Activated CD8-positive, alpha-beta memory T cell treated with anti-CD3 and anti-CD28 coated beads for 48 hours (primary cell): ENCODE measurements around the gene FBXW9.
"Not testable (repeated sequence)": the region's sequence is repeated elsewhere in the genome, so short reads cannot be mapped to it uniquely, and the experiment has no call there.

ENCODE experiments used
- DNase-seq, 3 experiments: peaks; one replicate each; pipeline ENCODE4 v3.0.0-alpha.2; 2020; ENCODE audit warnings: low read depth in 2 of 3, low spot score in 2 of 3

FBXW9 gene

DNA sequence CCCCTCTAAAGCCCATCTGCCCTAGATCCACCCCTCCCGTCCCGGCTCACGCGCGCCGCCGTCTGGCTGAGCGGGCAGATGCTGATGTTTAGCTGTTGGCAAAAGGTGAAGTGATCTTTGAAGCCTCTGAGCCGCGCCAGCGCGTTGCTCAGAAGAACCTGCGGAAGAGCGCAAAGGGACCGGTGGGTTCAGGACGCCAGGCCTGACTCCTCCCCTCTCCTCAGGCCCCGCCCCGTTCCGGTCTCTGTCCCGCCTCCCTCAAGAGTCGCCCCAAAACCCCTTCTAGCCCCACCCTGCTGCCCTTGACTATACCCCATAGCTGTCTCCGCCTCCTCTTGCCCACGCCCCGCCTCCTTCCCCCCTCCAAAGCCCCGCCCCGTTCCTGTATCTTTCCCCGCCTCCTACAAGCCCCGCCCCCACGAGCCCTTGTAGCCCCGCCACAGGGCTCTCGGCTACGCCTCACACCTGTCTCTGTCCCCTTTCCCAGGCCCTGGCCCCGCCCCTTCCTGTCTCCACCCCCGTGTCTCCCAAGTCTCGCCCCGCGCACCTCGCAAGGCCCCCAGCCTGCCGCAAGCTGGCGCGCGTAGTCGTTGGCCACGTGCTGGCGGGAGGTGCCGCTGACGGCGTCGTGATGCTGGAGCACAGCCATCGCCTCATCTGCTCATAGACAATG is 39.4 kb downstream of the FBXW9 start:
- no peak for DNase-seq

GRCh38 chr19:12655546-12655945 is 40.9 kb downstream of the FBXW9 start:
- DNase-seq = no peak

DNA sequence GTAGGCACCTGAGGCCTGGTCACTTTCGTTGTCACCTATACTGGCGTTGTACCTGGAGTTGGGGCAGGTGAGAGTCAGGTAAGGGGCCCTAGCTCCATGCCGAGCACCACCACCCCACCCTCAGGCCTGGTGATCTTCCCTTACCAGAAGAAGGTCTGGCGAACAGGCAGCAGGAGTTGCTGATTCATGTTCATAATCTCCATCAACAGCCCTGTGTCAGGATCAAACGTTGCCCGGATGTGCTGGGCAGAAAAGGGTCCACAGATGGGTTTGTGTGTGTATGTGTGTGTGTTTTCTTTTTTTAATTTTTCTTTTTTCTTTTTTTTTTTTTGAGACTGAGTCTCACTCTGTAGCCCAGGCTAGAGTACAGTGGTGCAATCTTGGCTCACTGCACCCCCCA is 44.2 kb downstream of the FBXW9 start:
- no peak for DNase-seq

GRCh38 chr19:12649941-12650340 is 46.5 kb downstream of the FBXW9 start:
- no peak for DNase-seq

DNA sequence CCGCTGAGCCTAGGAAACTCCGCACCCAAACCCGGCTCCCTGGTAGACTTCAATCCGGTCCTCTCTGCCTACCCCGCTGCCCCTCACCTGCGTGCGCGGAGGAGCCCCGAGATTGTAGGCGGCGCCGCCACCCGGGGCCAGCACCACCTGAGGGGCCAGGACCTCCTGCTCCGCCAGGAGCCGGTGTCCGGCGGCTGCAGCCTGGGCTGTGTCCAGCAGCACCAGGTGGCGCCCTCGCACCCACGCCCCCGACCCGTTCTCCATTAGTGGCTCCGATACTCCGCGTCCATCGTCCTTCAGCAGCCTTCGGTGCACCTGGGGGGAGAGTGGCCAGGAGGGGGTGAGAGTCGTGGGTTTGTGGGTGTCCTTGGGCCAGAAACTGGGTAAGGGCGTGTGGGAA is 48.3 kb downstream of the FBXW9 start:
- no peak for DNase-seq

DNA sequence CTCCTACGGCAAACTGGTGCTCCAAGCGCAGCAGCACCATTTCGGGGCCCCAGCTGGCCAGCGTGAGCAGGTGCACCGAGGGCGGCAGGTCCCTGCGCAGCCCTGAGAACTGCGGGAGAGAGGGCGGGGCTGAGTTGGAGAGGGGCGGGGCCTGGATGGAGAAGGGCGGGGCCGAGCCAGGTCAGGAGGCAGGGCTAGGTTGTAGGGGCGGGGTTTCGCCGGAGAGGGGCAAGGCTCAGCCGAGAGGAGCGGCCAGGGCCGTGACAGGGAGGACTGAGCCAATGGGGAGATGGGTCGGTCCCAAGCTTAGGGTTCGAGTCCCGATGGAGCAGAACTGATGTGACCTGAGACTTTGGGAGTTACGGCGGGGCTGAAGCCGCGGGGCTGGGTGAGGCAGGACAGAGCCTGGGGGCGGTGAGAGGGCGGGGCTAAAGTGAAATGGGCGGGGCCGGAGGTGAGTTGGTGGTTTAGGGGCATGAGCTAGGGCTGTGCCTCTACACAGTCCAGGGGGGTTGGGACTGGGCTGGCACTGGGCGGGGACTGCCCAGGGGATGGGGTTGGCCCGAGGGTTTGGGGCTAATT is 48.9 kb downstream of the FBXW9 start:
- no peak for DNase-seq

DNA sequence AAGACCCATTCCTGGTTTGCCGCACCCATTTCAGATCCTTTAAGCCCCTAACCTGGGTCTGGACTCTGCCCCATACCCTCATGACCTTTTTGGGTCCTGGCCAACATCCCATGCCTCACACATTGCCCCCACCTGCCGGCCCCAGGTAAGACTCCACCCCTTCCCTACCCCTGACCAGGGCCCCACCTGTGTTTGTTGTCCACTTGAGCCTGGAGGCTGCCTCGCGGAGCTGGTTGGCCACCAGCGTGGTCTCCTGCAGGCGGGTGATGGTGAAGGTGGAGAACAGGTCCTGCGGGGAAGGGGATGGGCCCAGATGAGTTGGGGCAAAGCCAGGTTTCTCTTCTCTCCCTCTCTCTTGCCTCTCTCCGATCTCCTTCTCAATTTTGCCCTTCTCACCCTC is 49.4 kb downstream of the FBXW9 start:
- DNase-seq = no peak

GRCh38 chr19:12646551-12646950 is 49.9 kb downstream of the FBXW9 start:
- DNase-seq = no peak

- not testable (repeated sequence) for DNase-seq
Measured at GRCh38 chr19:12643716-12644115, 52.7 kb downstream of the FBXW9 start.

GRCh38 chr19:12642506-12642905 is 53.9 kb downstream of the FBXW9 start:
- no peak for DNase-seq

- no peak for DNase-seq
Measured at GRCh38 chr19:12641456-12641855, 55.0 kb downstream of the FBXW9 start.

GRCh38 chr19:12639901-12640613 is 56.4 kb downstream of the FBXW9 start:
- peak; percentile 69 to 79 (median 77) for DNase-seq
